HL-60 (cell line): ENCODE data around the gene WBP1.

Experiments
- CTCF ChIP-seq: IDR thresholded peaks from one replicate; pipeline ENCODE4 v1.5.1; 2011; ENCODE audit warnings: low read length, control low read depth, inconsistent platforms; ENCODE audit not compliant: insufficient read depth
- GABPA ChIP-seq: IDR thresholded peaks from 2 replicates; pipeline ENCODE4 v1.6.1; 2012; ENCODE audit warnings: low read depth
- POLR2AphosphoS5 ChIP-seq: IDR thresholded peaks from 2 replicates; pipeline ENCODE4 v1.6.1; 2012; ENCODE audit warnings: low read depth

GRCh38 chr2:74462054-74462785 lies 4.0 kb downstream of the WBP1 start:
- no peak for TF ChIP-seq CTCF
- TF ChIP-seq POLR2AphosphoS5 = no peak
- no peak for TF ChIP-seq GABPA
